PFSK-1 (cell line): ENCODE measurements around the gene KRT75.

Experiments
- POLR2AphosphoS5 ChIP-seq: IDR thresholded peaks from 2 replicates; pipeline ENCODE4 v1.6.1; 2012; ENCODE audit warnings: low read depth, mild to moderate bottlenecking, control low read depth, low read length, moderate library complexity
- SIN3A ChIP-seq: IDR thresholded peaks from 2 replicates; pipeline ENCODE4 v1.6.1; 2012; ENCODE audit warnings: mild to moderate bottlenecking, low read length, moderate library complexity, borderline replicate concordance; ENCODE audit not compliant: insufficient read depth
- TAF1 ChIP-seq: IDR thresholded peaks from 2 replicates; pipeline ENCODE4 v1.6.1; 2012; ENCODE audit warnings: low read length, control low read depth, borderline replicate concordance; ENCODE audit not compliant: insufficient read depth
- TF ChIP-seq, protein P1 (sequence below), 2 experiments: IDR thresholded peaks; 2 replicates each; pipeline versions ENCODE4 v1.6.1 to v1.8.0; 2011 to 2012; ENCODE audit warnings: low read depth in 2 of 2, low read length in 2 of 2, control low read depth in 1 of 2, inconsistent platforms in 1 of 2, mild to moderate bottlenecking in 1 of 2, moderate library complexity in 1 of 2; ENCODE audit not compliant: insufficient read depth in 1 of 2

DNA sequence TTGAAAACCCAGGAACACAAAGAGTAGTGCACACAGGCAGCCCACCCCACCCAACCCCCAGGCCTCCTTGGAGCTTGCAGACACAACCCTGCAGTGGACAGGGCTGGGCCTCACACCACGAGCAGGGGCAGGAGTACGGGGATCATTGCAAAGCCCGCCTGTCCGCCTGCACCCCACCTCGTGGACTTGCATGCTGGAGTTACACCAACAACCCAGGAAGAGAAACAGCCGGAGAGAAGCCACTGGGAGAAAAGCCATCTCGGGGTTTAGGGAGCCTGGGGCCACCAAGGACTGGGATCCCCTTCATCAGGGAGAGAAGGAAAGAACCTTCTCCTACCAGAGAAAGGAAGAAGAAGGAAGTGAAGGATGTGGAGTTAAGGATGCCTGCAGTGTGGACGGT, 56.9 kb downstream of the KRT75 start:
- TF ChIP-seq, protein P1, sequence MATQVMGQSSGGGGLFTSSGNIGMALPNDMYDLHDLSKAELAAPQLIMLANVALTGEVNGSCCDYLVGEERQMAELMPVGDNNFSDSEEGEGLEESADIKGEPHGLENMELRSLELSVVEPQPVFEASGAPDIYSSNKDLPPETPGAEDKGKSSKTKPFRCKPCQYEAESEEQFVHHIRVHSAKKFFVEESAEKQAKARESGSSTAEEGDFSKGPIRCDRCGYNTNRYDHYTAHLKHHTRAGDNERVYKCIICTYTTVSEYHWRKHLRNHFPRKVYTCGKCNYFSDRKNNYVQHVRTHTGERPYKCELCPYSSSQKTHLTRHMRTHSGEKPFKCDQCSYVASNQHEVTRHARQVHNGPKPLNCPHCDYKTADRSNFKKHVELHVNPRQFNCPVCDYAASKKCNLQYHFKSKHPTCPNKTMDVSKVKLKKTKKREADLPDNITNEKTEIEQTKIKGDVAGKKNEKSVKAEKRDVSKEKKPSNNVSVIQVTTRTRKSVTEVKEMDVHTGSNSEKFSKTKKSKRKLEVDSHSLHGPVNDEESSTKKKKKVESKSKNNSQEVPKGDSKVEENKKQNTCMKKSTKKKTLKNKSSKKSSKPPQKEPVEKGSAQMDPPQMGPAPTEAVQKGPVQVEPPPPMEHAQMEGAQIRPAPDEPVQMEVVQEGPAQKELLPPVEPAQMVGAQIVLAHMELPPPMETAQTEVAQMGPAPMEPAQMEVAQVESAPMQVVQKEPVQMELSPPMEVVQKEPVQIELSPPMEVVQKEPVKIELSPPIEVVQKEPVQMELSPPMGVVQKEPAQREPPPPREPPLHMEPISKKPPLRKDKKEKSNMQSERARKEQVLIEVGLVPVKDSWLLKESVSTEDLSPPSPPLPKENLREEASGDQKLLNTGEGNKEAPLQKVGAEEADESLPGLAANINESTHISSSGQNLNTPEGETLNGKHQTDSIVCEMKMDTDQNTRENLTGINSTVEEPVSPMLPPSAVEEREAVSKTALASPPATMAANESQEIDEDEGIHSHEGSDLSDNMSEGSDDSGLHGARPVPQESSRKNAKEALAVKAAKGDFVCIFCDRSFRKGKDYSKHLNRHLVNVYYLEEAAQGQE (IDR thresholded peaks at IDR 0.05; ENCODE audit: insufficient read depth in 1 of 2, low read depth in 2 of 2, low read length in 2 of 2), result no peak
- TF ChIP-seq POLR2AphosphoS5 (no peak), TAF1 (no peak), SIN3A (no peak)
